CD4-positive, alpha-beta T cell (primary cell): ENCODE results near the gene TAPBP. TPM values are rescaled to one million over a fixed set of nuclear protein-coding genes. Genes with fewer than 3 reads are reported as not detected.
"Not testable (repeated sequence)": the region's sequence is repeated elsewhere in the genome, so short reads cannot be mapped to it uniquely, and the experiment has no call there.

ENCODE experiments used
- ATAC-seq: fragments of 200-7000 bp; cut with Tn5 transposase; one replicate; pipeline ENCODE4 v1.10.0; 2022; ENCODE audit warnings: mild to moderate bottlenecking; ENCODE audit not compliant: poor library complexity
- CTCF ChIA-PET: fragments of 350-600 bp; sonication (Branson Sonifier 250); formaldehyde crosslinking; loops from one replicate; lab custom pipeline; 2021; ENCODE audit warnings: antibody characterized with exemption, inconsistent platforms; lab: Charles Lee
- POLR2A ChIA-PET: fragments of 350-600 bp; sonication (Branson Sonifier 250); formaldehyde crosslinking; loops from one replicate; lab custom pipeline; 2021; ENCODE audit warnings: antibody characterized with exemption, inconsistent platforms; lab: Charles Lee
- DNase-seq, 14 experiments: peaks; one replicate each; pipeline ENCODE4 v3.0.0-alpha.2; 2013 to 2020; ENCODE audit warnings: mixed read lengths in 2 of 14
- H3K27ac ChIP-seq, 2 donors: one replicate each; pipeline versions ENCODE4 v1.5.1 to v1.7.0; 2013; ENCODE audit warnings: low read length in 2 of 2, low read depth in 1 of 2, mild to moderate bottlenecking in 1 of 2
- H3K27me3 ChIP-seq, 2 experiments: 1 replicate in 1 of 2; 2 replicates in 1 of 2; pipeline versions ENCODE4 v1.6.1 to v1.7.0; 2013; ENCODE audit warnings: low read length in 2 of 2, control low read depth in 1 of 2, mild to moderate bottlenecking in 1 of 2, moderate library complexity in 1 of 2; ENCODE audit not compliant: insufficient read depth in 2 of 2, control insufficient read depth in 1 of 2
- H3K36me3 ChIP-seq: one replicate; pipeline ENCODE4 v1.6.1; 2013; ENCODE audit warnings: low read length, control low read depth; ENCODE audit not compliant: insufficient read depth
- H3K4me1 ChIP-seq: one replicate; pipeline ENCODE4 v1.6.1; 2013; ENCODE audit warnings: low read length, control low read depth; ENCODE audit not compliant: insufficient read depth
- H3K4me3 ChIP-seq: one replicate; pipeline ENCODE4 v1.5.1; 2013; ENCODE audit warnings: mild to moderate bottlenecking, low read length, moderate library complexity
- H3K9me3 ChIP-seq, 2 experiments: 1 replicate in 1 of 2; 2 replicates in 1 of 2; pipeline versions ENCODE4 v1.6.1 to v1.7.0; 2013; ENCODE audit warnings: low read length in 2 of 2, mild to moderate bottlenecking in 2 of 2, control low read depth in 1 of 2, moderate library complexity in 1 of 2; ENCODE audit not compliant: control insufficient read depth in 1 of 2, insufficient read depth in 1 of 2
- H3K27ac Mint-ChIP-seq: one replicate; pipeline ENCODE4 v1.8.0; 2020; ENCODE audit warnings: mixed read lengths
- H3K27me3 Mint-ChIP-seq: one replicate; pipeline ENCODE4 v1.8.0; 2021; ENCODE audit warnings: mixed read lengths
- H3K36me3 Mint-ChIP-seq: one replicate; pipeline ENCODE4 v1.8.0; 2021; ENCODE audit warnings: low read depth, mixed read lengths
- H3K4me1 Mint-ChIP-seq: one replicate; pipeline ENCODE4 v1.8.0; 2021; ENCODE audit warnings: low read depth, mixed read lengths
- H3K4me3 Mint-ChIP-seq: one replicate; pipeline ENCODE4 v1.8.0; 2020; ENCODE audit warnings: mild to moderate bottlenecking, mixed read lengths
- H3K9me3 Mint-ChIP-seq: one replicate; pipeline ENCODE4 v1.8.0; 2020; ENCODE audit warnings: mixed read lengths
- CTCF ChIP-seq: fragments of 200-600 bp; IDR thresholded peaks from one replicate; pipeline ENCODE4 v1.8.0; 2022; ENCODE audit warnings: antibody characterized with exemption, mild to moderate bottlenecking
- intact Hi-C, 2 experiments: fragments of 100-400 bp; cut with DNase I in 1 of 2; cut with micrococcal nuclease in 1 of 2; formaldehyde crosslinking; loops; one replicate each; pipeline versions ENCODE4 v1.15.1 to v1.9.0; 2023 to 2025; cut with DNase I, micrococcal nuclease
- total RNA-seq, 174 experiments: library from RNA in 2 of 174; stranded (reverse) in 2 of 174; gene quantifications; one replicate each; pipeline ENCODE4 v1.2.3 and lab custom pipeline; 2021 to 2026

Gene TAPBP
- total RNA-seq, 2 experiments from 2014 or later = 203 to 206 TPM

GRCh38 chr6:33276581-33276863, 37.4 kb downstream of the TAPBP start:
- POLR2A ChIA-PET = interaction anchor here (0.9 to 4.4 kb wide), 18 partner anchors 8 to 1148 kb away, joined by 3 to 76 read pairs (median 6); partner anchors contain the start of genes CUTA, ITPR3, PFDN6 and PSMB9

GRCh38 chr6:33275795-33276580, 37.9 kb downstream of the TAPBP start:
- H3K27me3 Mint-ChIP-seq, H3K27me3 ChIP-seq, ATAC-seq, H3K9me3 Mint-ChIP-seq, H3K9me3 ChIP-seq: not testable (repeated sequence)
- H3K4me1 Mint-ChIP-seq = peaks cover 77% of the 10 kb centered on the region
- H3K36me3 Mint-ChIP-seq = peaks cover 90% of the 10 kb centered on the region
- ChIA-PET CTCF (interaction anchor here (1.9 to 2.8 kb wide), 4 partner anchors 13 to 69 kb away, joined by 6 to 22 read pairs (median 15); partner anchors contain the start of genes PFDN6, RGL2 and WDR46), POLR2A (interaction anchor here (0.6 to 4.4 kb wide), 15 partner anchors 12 to 1635 kb away, joined by 3 to 76 read pairs (median 6); partner anchors contain the start of genes CUTA, PFDN6, PSMB9 and RGL2)
- Histone ChIP-seq H3K27ac (peak overlapping the region; percentile 82 to 90), H3K4me1 (peaks cover 88% of the 10 kb centered on the region), H3K4me3 (peak overlapping the region; percentile 96), H3K36me3 (peaks cover 69% of the 10 kb centered on the region)
- peak overlapping the region; percentile 83 for H3K4me3 Mint-ChIP-seq
- peak overlapping the region; percentile 97 for H3K27ac Mint-ChIP-seq
- intact Hi-C loops = loop anchor here (2.0 to 10.0 kb wide), 5 partner anchors 23 to 509 kb away; partner anchors contain the start of genes LEMD2 (in 1 of the 2), RGL2 (in 1 of the 2) and TAPBP (in 1 of the 2)
- DNase-seq = peak in 1 of 14 experiments; percentile 29

More at GRCh38 chr6:33276581-33276863, 37.4 kb downstream of the TAPBP start:
- no peak for ATAC-seq
- peaks cover 72% of the 10 kb centered on the region for H3K4me1 Mint-ChIP-seq
- CTCF ChIA-PET = interaction anchor here (0.9 to 2.8 kb wide), 9 partner anchors 13 to 178 kb away, joined by 3 to 22 read pairs (median 6); partner anchors contain the start of genes CUTA, PFDN6, RGL2 and WDR46
- TF ChIP-seq CTCF = no peak
- Histone ChIP-seq H3K9me3 (no peaks in the 10 kb centered on the region), H3K4me1 (peaks cover 84% of the 10 kb centered on the region), H3K36me3 (peaks cover 72% of the 10 kb centered on the region), H3K27ac (peak overlapping the region; percentile 82 to 90), H3K27me3 (no peaks in the 10 kb centered on the region), H3K4me3 (peak overlapping the region; percentile 96)
- no peaks in the 10 kb centered on the region for H3K9me3 Mint-ChIP-seq
- H3K27me3 Mint-ChIP-seq = no peaks in the 10 kb centered on the region
- H3K4me3 Mint-ChIP-seq = peak overlapping the region; percentile 83
- intact Hi-C loops = loop anchor here (2.0 to 10.0 kb wide), 5 partner anchors 22 to 508 kb away; partner anchors contain the start of genes LEMD2 (in 1 of the 2), RGL2 (in 1 of the 2) and TAPBP (in 1 of the 2)
- H3K27ac Mint-ChIP-seq = peak overlapping the region; percentile 97
- no peak for DNase-seq
- H3K36me3 Mint-ChIP-seq = peaks cover 87% of the 10 kb centered on the region

- CTCF ChIA-PET = interaction anchor here (0.9 kb wide), 1 partner anchor 25 kb away, joined by 3 read pairs; no protein-coding TSS in a partner anchor
- peaks cover 87% of the 10 kb centered on the region for H3K4me1 Mint-ChIP-seq
- H3K36me3 ChIP-seq = peaks cover 58% of the 10 kb centered on the region
These were observed 39.7 kb downstream of the TAPBP start for GRCh38 chr6:33273924-33274902.

More at GRCh38 chr6:33273924-33274902, 39.7 kb downstream of the TAPBP start:
- DNase-seq = peak in 1 of 14 experiments; percentile 11
- Mint-ChIP-seq H3K36me3 (peaks cover 87% of the 10 kb centered on the region), H3K27me3 (no peaks in the 10 kb centered on the region), H3K4me3 (peak overlapping the region; percentile 96), H3K9me3 (no peaks in the 10 kb centered on the region), H3K27ac (peak overlapping the region; percentile 97)
- H3K4me3 ChIP-seq = no peak overlapping the region
- no peak for TF ChIP-seq CTCF
- peak overlapping the region; percentile 5 to 44 for H3K27ac ChIP-seq
- POLR2A ChIA-PET = interaction anchor here (0.6 to 1.4 kb wide), 2 partner anchors 24 to 70 kb away, joined by 3 read pairs; no protein-coding TSS in a partner anchor
- H3K27me3 ChIP-seq = no peaks in the 10 kb centered on the region
- peaks cover 84% of the 10 kb centered on the region for H3K4me1 ChIP-seq
- intact Hi-C loops = loop anchor here (2.0 to 10.0 kb wide), 6 partner anchors 38 to 1372 kb away; partner anchors contain the start of genes LEMD2 (in 1 of the 2), RXRB (in 1 of the 2), SLC39A7 (in 1 of the 2) and TAPBP (in 1 of the 2)
- H3K9me3 ChIP-seq = no peaks in the 10 kb centered on the region
- ATAC-seq = no peak
